ENCODE measurements around the gene LDLRAD4. TPM values are rescaled to one million over a fixed set of nuclear protein-coding genes. Genes with fewer than 3 reads are reported as not detected.

Gene LDLRAD4
- total and polyA plus RNA-seq, 2 donors (not counting 1 experiment from before 2014, with no cell fraction given): 13.9 to 35.7 TPM

DNA sequence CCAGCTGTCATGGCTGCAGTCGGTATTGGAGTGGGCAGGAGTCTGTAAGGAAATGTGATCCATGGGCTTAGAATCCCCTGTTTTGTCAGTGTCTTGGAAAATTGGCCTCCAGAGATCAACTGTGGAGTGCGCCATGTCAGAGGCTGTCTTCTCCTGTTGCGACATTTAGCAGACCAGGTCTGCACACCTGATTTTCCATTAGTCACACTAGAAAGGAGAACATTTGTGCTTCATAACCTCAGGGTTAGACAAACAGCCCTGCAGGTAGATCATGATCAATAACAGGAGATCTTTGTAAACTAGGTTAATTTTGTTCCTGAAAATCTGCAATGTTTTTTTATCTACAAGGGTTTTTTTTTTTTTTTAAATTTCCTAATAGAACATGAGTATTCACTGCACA is 28.0 kb downstream of the LDLRAD4 start:
- Histone ChIP-seq H3K4me3 (ENCODE audit: control extremely low read depth in 1 of 5, extremely low read depth in 1 of 5, insufficient read depth in 1 of 5, low read depth in 2 of 5, low read length in 4 of 5) (no peak overlapping the region), H3K36me3 (replicated peaks in 1 of 2; ENCODE audit: control extremely low read depth in 1 of 2, control insufficient read depth in 1 of 2, extremely low read depth in 1 of 2, insufficient read depth in 2 of 2, low read length in 1 of 2) (no peaks in the 10 kb centered on the region), H3K27ac (ENCODE audit: low read length in 2 of 2) (no peak overlapping the region), H2AFZ (ENCODE audit: insufficient read depth, low read depth, low read length, poor library complexity, severe bottlenecking) (no peak overlapping the region), H4K20me1 (ENCODE audit: control insufficient read depth, insufficient read depth, low read length, poor library complexity, severe bottlenecking) (no peaks in the 10 kb centered on the region), H3K79me2 (ENCODE audit: control insufficient read depth, insufficient read depth, low read length) (no peaks in the 10 kb centered on the region), H3K9ac (ENCODE audit: low read length) (no peak overlapping the region), H3K4me1 (ENCODE audit: control insufficient read depth in 2 of 2, insufficient read depth in 2 of 2, low read length in 2 of 2) (no peaks in the 10 kb centered on the region), H3K9me3 (ENCODE audit: control extremely low read depth in 1 of 3, control insufficient read depth in 2 of 3, insufficient read depth in 1 of 3, low read length in 2 of 3) (peaks cover 0 to 3% (median 0%) of the 10 kb centered on the region in 3 donors), H3K27me3 (replicated peaks in 1 of 4; ENCODE audit: control extremely low read depth in 1 of 4, control insufficient read depth in 3 of 4, insufficient read depth in 4 of 4, low read length in 3 of 4) (no peaks in the 10 kb centered on the region), H3K4me2 (replicated peaks; ENCODE audit: low read depth, low read length, poor library complexity, severe bottlenecking) (no peak overlapping the region)
- no peak overlapping the region for H3K27ac Mint-ChIP-seq
- POLR2A ChIA-PET: no interaction called here
- H3K4me3 Mint-ChIP-seq: no peak overlapping the region
- ATAC-seq (ENCODE audit: low read depth) (no peak), DNase-seq (no peak)
- H3K27me3 Mint-ChIP-seq: peaks cover 4% of the 10 kb centered on the region
- no peak for TF ChIP-seq CTCF (IDR thresholded peaks at IDR 0.05)
- TF ChIP-seq EZH2 (IDR thresholded peaks at IDR 0.05; ENCODE audit: borderline replicate concordance, insufficient read depth, low read depth, low read length, poor library complexity, severe bottlenecking): no peak
- WGBS (ENCODE audit: insufficient coverage): 89% methylated on average over 2 of the region's 3 CpGs
- no peaks in the 10 kb centered on the region for H3K4me1 Mint-ChIP-seq
- CTCF ChIA-PET: no interaction called here
- no peaks in the 10 kb centered on the region for H3K9me3 Mint-ChIP-seq (ENCODE audit: insufficient read depth)
- intact Hi-C loops (cut with micrococcal nuclease): no loop called here

DNA sequence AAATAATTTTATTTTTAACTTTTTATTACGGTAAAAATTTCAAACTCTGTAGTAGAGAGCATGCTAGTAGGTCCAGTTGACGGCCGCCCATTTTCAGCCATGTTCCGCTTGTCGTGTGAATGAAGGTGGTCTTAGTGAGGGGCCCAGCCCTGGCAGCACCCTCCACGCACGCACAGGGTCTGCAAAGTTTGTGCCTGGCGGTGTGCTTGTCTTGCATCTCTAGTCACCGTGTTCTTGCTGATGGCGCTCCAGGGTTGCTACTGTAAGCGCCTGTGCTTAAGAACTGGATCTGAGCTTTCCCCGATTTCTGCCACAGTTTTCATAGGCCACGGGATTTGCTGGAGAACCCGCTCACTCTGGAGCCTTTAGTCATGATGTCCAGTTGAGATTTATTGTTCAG is 28.9 kb downstream of the LDLRAD4 start:
- no peaks in the 10 kb centered on the region for H3K4me1 Mint-ChIP-seq
- H3K36me3 ChIP-seq (replicated peaks in 1 of 2; ENCODE audit: control extremely low read depth in 1 of 2, control insufficient read depth in 1 of 2, extremely low read depth in 1 of 2, insufficient read depth in 2 of 2, low read length in 1 of 2): no peaks in the 10 kb centered on the region
- peaks cover 4% of the 10 kb centered on the region for H3K27me3 Mint-ChIP-seq
- H4K20me1 ChIP-seq (ENCODE audit: control insufficient read depth, insufficient read depth, low read length, poor library complexity, severe bottlenecking): no peaks in the 10 kb centered on the region
- no peak overlapping the region for H3K9ac ChIP-seq (ENCODE audit: low read length)
- CTCF ChIA-PET: no interaction called here
- H3K4me3 Mint-ChIP-seq: no peak overlapping the region
- intact Hi-C loops (cut with micrococcal nuclease): no loop called here
- TF ChIP-seq EZH2 (IDR thresholded peaks at IDR 0.05; ENCODE audit: borderline replicate concordance, insufficient read depth, low read depth, low read length, poor library complexity, severe bottlenecking) (no peak), CTCF (IDR thresholded peaks at IDR 0.05) (no peak)
- H3K27ac Mint-ChIP-seq: no peak overlapping the region
- H3K27me3 ChIP-seq (replicated peaks in 1 of 4; ENCODE audit: control extremely low read depth in 1 of 4, control insufficient read depth in 3 of 4, insufficient read depth in 4 of 4, low read length in 3 of 4): no peaks in the 10 kb centered on the region
- WGBS (ENCODE audit: insufficient coverage): 98% methylated on average over 14 of the region's 14 CpGs
- H3K79me2 ChIP-seq (ENCODE audit: control insufficient read depth, insufficient read depth, low read length): no peaks in the 10 kb centered on the region
- no peaks in the 10 kb centered on the region for H3K9me3 ChIP-seq (ENCODE audit: control extremely low read depth in 1 of 3, control insufficient read depth in 2 of 3, insufficient read depth in 1 of 3, low read length in 2 of 3)
- DNase-seq (no peak), ATAC-seq (ENCODE audit: low read depth) (no peak)
- no peak overlapping the region for H3K27ac ChIP-seq (ENCODE audit: low read length in 2 of 2)
- H3K4me1 ChIP-seq (ENCODE audit: control insufficient read depth in 2 of 2, insufficient read depth in 2 of 2, low read length in 2 of 2): no peaks in the 10 kb centered on the region
- no peak overlapping the region for H3K4me3 ChIP-seq (ENCODE audit: control extremely low read depth in 1 of 5, extremely low read depth in 1 of 5, insufficient read depth in 1 of 5, low read depth in 2 of 5, low read length in 4 of 5)
- no peaks in the 10 kb centered on the region for H3K9me3 Mint-ChIP-seq (ENCODE audit: insufficient read depth)
- POLR2A ChIA-PET: no interaction called here
- no peak overlapping the region for H3K4me2 ChIP-seq (replicated peaks; ENCODE audit: low read depth, low read length, poor library complexity, severe bottlenecking)
- no peak overlapping the region for H2AFZ ChIP-seq (ENCODE audit: insufficient read depth, low read depth, low read length, poor library complexity, severe bottlenecking)
